DOHH2 (cell line): ENCODE results near the gene FSCN2.

Source experiments
- H3F3A ChIP-seq: fragments of 200-600 bp; sonication (generic), shearing (Covaris generic); 2 replicates; pipeline ENCODE4 v1.6.0; 2016; ENCODE audit warnings: antibody characterized with exemption, mild to moderate bottlenecking; ENCODE audit not compliant: control insufficient read depth, insufficient read depth
- H3K27ac ChIP-seq: fragments of 200-600 bp; sonication (generic); 2 replicates; pipeline ENCODE4 v1.5.1; 2014; ENCODE audit warnings: low read depth, mild to moderate bottlenecking, low read length, moderate library complexity
- H3K27me3 ChIP-seq: fragments of 200-600 bp; sonication (generic); 2 replicates; pipeline ENCODE4 v1.6.1; 2014; ENCODE audit warnings: mild to moderate bottlenecking, low read length, mixed read lengths; ENCODE audit not compliant: control insufficient read depth
- H3K36me3 ChIP-seq: fragments of 200-600 bp; sonication (generic); 2 replicates; pipeline ENCODE4 v1.6.1; 2014; ENCODE audit warnings: mild to moderate bottlenecking, low read length, moderate library complexity, mixed read lengths; ENCODE audit not compliant: control insufficient read depth
- H3K4me1 ChIP-seq: fragments of 200-600 bp; sonication (generic); 2 replicates; pipeline ENCODE4 v1.6.1; 2014; ENCODE audit warnings: mild to moderate bottlenecking, low read length, mixed read lengths; ENCODE audit not compliant: control insufficient read depth
- H3K4me2 ChIP-seq: fragments of 200-600 bp; sonication (generic); 2 replicates; pipeline ENCODE4 v1.6.0; 2014; ENCODE audit warnings: mild to moderate bottlenecking, low read length, moderate library complexity
- H3K4me3 ChIP-seq: fragments of 200-600 bp; sonication (generic); 2 replicates; pipeline ENCODE4 v1.5.1; 2014; ENCODE audit warnings: mild to moderate bottlenecking, low read length, mixed read lengths
- H3K79me2 ChIP-seq: fragments of 200-600 bp; sonication (generic); 2 replicates; pipeline ENCODE4 v1.6.1; 2014; ENCODE audit warnings: mild to moderate bottlenecking, low read length, mixed read lengths; ENCODE audit not compliant: control insufficient read depth
- H3K9me2 ChIP-seq: fragments of 200-600 bp; sonication (generic); replicated peaks from 2 replicates; pipeline ENCODE4 v1.6.1; 2014; ENCODE audit warnings: mild to moderate bottlenecking, low read length, mixed read lengths; ENCODE audit not compliant: control insufficient read depth
- H3K9me3 ChIP-seq: fragments of 200-600 bp; sonication (generic); 2 replicates; pipeline ENCODE4 v1.6.1; 2014; ENCODE audit warnings: antibody characterized with exemption, low read length, mixed read lengths; ENCODE audit not compliant: control insufficient read depth, insufficient read depth
- H4K20me1 ChIP-seq: fragments of 200-600 bp; sonication (generic); 2 replicates; pipeline ENCODE4 v1.6.0; 2014; ENCODE audit warnings: low read depth, mild to moderate bottlenecking, antibody characterized with exemption, low read length, moderate library complexity; ENCODE audit not compliant: control insufficient read depth, insufficient read depth
- EZH2phosphoT487 ChIP-seq: fragments of 200-600 bp; sonication (generic); IDR thresholded peaks from 2 replicates; pipeline ENCODE4 v1.6.1; 2017; ENCODE audit warnings: borderline replicate concordance, mild to moderate bottlenecking, antibody characterized with exemption, low read length, moderate library complexity, mixed read lengths
- TF ChIP-seq, protein P1 (sequence below): fragments of 200-600 bp; sonication (generic); IDR thresholded peaks from one replicate; pipeline ENCODE4 v1.5.1; 2014; ENCODE audit warnings: antibody characterized with exemption, mild to moderate bottlenecking, low read depth, low read length; ENCODE audit not compliant: poor library complexity, severe bottlenecking

Gene FSCN2

DNA sequence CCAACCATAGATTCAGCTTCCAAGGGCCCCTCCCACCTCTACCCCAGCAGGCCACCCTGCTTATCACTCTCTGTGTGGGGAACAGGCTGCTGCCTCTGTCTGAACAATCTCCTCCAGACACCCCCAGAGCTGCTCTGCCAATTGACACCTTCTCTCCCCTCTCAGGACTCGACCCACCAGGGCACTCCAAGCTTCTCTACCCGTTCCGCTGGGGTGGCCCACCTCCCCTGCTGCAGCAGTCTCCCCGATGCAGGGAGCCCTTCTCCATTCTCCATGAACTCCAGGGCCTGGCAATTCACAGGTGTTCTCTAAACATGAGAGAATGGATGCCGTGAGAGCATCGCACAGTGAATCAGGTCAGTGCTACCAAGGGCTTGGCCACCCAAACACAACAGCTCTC is 52.3 kb downstream of the FSCN2 start:
- no peak overlapping the region for H3K4me2 ChIP-seq
- no peak overlapping the region for H3K4me3 ChIP-seq
- no peaks in the 10 kb centered on the region for H3K9me2 ChIP-seq
- H3K79me2 ChIP-seq, result peaks cover 7% of the 10 kb centered on the region
- no peak overlapping the region for H3K27ac ChIP-seq
- H3K27me3 ChIP-seq, result no peaks in the 10 kb centered on the region
- no peaks in the 10 kb centered on the region for H4K20me1 ChIP-seq
- no peaks in the 10 kb centered on the region for H3K4me1 ChIP-seq
- no peaks in the 10 kb centered on the region for H3F3A ChIP-seq
- no peaks in the 10 kb centered on the region for H3K9me3 ChIP-seq
- peaks cover 73% of the 10 kb centered on the region for H3K36me3 ChIP-seq
- no peak for TF ChIP-seq EZH2phosphoT487
- TF ChIP-seq, protein P1, sequence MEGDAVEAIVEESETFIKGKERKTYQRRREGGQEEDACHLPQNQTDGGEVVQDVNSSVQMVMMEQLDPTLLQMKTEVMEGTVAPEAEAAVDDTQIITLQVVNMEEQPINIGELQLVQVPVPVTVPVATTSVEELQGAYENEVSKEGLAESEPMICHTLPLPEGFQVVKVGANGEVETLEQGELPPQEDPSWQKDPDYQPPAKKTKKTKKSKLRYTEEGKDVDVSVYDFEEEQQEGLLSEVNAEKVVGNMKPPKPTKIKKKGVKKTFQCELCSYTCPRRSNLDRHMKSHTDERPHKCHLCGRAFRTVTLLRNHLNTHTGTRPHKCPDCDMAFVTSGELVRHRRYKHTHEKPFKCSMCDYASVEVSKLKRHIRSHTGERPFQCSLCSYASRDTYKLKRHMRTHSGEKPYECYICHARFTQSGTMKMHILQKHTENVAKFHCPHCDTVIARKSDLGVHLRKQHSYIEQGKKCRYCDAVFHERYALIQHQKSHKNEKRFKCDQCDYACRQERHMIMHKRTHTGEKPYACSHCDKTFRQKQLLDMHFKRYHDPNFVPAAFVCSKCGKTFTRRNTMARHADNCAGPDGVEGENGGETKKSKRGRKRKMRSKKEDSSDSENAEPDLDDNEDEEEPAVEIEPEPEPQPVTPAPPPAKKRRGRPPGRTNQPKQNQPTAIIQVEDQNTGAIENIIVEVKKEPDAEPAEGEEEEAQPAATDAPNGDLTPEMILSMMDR, result no peak

DNA sequence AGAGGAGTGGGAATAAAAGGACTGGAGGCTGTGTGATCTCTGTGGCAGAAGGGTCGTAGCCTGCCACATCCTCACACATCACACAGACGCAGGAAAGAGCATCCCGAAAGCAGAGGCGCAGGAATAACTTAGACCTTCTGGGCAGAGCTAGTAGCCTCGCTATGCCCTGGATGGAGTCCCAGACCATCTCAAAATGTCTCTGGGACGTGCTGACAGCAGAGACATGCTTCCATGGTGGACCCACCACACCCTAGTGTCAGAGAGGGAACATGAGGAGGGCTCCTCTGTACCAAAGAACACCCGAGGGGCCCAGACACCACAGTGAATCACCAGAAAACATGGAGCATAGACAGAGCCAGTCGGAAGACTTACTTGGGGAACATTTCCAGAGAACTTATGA is 53.6 kb downstream of the FSCN2 start:
- Histone ChIP-seq H4K20me1 (no peaks in the 10 kb centered on the region), H3K9me3 (no peaks in the 10 kb centered on the region), H3K4me3 (no peak overlapping the region), H3F3A (no peaks in the 10 kb centered on the region), H3K9me2 (no peaks in the 10 kb centered on the region), H3K4me2 (no peak overlapping the region), H3K79me2 (peaks cover 7% of the 10 kb centered on the region), H3K36me3 (peaks cover 73% of the 10 kb centered on the region), H3K27me3 (no peaks in the 10 kb centered on the region), H3K27ac (no peak overlapping the region), H3K4me1 (no peaks in the 10 kb centered on the region)
- TF ChIP-seq EZH2phosphoT487, result no peak
- TF ChIP-seq, protein P1, result no peak

DNA sequence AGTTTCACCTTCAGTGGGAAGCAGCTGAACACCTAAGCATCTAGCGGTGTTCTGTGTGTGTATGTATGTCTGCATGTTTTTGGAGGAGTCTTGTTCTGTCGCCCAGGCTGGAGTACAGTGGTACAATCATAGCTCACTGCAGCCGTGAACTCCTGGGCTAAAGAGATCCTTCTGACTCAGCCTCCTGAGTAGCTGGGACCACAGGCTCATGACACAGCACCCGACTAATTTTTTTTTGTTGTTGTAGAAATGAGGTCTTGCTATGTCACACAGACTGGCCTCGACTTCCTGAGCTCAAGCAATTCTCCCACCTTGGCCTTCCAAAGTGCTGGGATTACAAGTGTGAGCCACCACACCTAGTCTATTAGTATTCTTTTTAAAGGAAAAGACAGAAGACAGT is 54.2 kb downstream of the FSCN2 start:
- TF ChIP-seq, protein P1, result no peak
- no peak for TF ChIP-seq EZH2phosphoT487
- Histone ChIP-seq H3K27me3 (no peaks in the 10 kb centered on the region), H3K9me3 (no peaks in the 10 kb centered on the region), H3K36me3 (peaks cover 73% of the 10 kb centered on the region), H3K79me2 (peaks cover 3% of the 10 kb centered on the region; the same call in 1 of the 2 replicates), H3K4me1 (no peaks in the 10 kb centered on the region), H3K4me2 (no peak overlapping the region), H4K20me1 (no peaks in the 10 kb centered on the region), H3F3A (no peaks in the 10 kb centered on the region), H3K27ac (no peak overlapping the region), H3K4me3 (no peak overlapping the region), H3K9me2 (no peaks in the 10 kb centered on the region)

- no peak overlapping the region for H3K4me2 ChIP-seq
- no peak overlapping the region for H3K27ac ChIP-seq
- H3K36me3 ChIP-seq, result peaks cover 70% of the 10 kb centered on the region
- H3K9me3 ChIP-seq, result no peaks in the 10 kb centered on the region
- H4K20me1 ChIP-seq, result no peaks in the 10 kb centered on the region
- peaks cover 3% of the 10 kb centered on the region; the same call in 1 of the 2 replicates for H3K79me2 ChIP-seq
- H3F3A ChIP-seq, result no peaks in the 10 kb centered on the region
- TF ChIP-seq EZH2phosphoT487, result no peak
- TF ChIP-seq, protein P1, result no peak
- H3K4me3 ChIP-seq, result no peak overlapping the region
- H3K4me1 ChIP-seq, result no peaks in the 10 kb centered on the region
- no peaks in the 10 kb centered on the region for H3K27me3 ChIP-seq
- no peaks in the 10 kb centered on the region for H3K9me2 ChIP-seq
Observed at GRCh38 chr17:81582749-81583148, 54.6 kb downstream of the FSCN2 start.
